ENCODE measurements around the gene ZNF778. TPM values are rescaled to one million over a fixed set of nuclear protein-coding genes. Genes with fewer than 3 reads are reported as not detected.

The ZNF778 gene
- total RNA-seq, 1 donor from 2014 or later = 9.7 TPM

DNA sequence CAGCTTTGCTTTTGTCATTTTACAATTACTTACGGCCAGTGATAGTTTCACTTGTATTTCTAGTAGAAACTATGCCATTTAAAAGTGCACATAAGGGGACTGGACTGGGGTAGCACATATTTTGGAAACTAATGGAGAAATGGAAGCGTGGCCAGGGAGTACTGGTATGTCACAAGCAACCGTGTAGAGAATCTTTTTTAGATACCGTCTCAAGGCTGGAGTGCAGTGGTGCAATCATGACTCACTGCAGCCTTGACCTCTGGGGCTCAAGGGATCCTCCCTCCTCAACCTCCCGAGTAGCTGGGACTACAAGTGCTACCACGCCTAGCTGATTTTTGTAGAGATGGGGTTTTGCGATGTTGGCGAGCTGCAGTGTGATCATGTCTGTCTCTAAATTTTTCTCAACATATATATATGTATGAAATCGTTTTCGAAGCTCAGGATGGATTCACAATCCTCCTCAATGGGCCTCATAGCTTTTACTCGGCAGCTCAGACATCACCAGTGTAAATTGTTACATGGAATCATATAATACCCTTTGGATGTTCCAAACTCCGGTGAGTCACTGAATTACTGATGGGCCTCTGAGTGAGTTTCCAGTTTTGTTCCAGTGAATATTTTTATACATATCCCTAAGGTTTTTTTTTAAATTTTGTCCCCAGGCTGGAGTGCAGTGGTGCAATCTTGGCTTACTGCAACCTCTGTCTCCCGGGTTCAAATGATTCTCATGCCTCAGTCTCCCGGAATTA lies 51.7 kb downstream of the ZNF778 start:
- DNase-seq (ENCODE audit: low spot score) = no peak
- intact Hi-C loops (cut with DNase I) = no loop called here

DNA sequence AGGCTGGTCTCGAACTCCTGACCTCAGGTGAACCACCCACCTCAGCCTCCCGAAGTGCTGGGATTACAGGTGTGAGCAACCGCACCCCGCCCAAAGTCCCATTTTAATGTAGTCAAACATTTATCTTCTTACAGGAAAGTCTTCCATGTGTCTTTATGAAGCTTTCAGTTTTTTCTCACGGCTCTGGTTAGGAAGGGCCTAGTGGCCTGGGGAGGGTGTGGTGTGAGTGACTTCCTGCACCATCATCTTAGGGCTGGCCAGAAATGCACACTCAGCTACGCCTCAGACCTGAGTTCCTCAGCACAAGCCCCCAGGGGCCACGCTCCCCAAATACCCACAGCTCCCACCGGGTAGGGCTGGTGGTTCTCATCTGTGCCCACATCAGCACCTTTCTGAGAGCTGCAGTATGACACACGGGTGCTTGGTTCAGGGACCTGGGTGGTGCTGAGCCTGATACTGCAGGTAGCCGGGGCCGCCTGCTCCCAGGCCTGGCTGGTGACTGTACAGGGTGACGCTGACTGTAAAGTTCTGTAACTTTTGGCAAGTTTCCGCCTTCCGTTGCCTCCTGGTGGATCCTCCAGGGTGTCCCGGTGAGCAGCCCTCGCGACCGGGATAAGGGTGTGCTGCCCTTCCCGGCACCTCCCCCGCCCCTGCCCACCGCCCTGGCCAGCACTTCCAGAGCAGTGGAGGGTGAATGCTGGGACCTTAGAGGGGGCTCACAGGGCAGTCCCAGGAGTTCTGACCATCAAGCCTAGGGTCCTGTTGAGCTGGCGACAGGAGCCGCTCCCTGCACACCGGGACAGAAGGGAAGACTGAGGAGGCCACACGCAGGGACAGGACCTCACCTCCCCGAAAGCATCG lies 52.5 kb downstream of the ZNF778 start:
- DNase-seq (ENCODE audit: low spot score) = no peak
- intact Hi-C loops (cut with DNase I) = no loop called here

DNA sequence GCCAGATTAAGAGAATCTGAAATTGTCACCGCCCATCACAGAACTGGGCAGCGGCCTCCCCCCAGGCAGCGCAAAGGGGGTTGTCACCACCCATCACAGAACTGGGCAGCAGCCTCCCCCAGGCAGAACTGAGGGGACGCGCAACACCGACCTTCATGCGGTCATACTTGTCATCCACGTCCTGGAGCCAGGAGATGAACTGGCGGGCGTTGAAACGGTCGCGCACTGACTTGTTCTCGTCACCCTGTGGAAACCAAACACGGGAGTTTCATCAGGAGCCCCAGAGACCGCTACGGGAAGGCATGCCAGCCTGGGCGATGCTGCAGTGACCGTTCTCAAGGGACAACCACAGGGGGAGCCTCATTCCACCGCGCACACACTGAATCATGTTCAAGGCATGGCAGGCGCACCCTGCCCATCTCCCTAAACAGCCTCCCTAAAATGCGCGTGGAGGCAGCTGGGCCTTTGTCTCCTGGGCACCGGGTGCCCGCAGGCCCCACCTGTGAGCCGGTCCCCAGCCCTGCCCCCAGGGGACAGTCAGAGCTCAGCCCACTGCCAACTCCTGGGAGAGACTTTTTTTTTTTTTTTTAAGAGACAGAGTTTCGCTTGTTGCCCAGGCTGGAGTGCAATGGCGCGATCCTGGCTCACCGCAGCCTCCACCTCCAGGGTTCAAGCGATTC lies 53.3 kb downstream of the ZNF778 start:
- intact Hi-C loops (cut with DNase I) = no loop called here
- no peak for DNase-seq (ENCODE audit: low spot score)

DNA sequence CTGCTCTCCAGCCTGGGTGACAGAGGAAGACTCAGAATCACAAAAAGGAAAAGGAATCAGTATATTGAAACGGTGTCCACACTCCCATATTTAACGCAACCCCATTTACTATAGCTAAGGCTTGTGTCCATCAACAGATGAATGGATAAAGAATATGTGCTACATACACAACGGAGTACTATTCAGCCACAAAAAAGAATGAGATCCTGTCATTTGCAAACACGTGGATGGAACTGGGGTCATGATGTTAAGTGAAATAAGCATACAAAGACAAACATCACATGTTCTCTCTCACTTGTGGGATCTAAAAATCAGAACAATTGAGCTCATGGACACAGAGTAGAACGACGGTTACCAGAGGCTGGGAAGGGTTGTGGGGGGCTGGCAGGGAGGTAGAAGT lies 55.1 kb downstream of the ZNF778 start:
- no peak for DNase-seq (ENCODE audit: low spot score)
- intact Hi-C loops (cut with DNase I) = no loop called here

DNA sequence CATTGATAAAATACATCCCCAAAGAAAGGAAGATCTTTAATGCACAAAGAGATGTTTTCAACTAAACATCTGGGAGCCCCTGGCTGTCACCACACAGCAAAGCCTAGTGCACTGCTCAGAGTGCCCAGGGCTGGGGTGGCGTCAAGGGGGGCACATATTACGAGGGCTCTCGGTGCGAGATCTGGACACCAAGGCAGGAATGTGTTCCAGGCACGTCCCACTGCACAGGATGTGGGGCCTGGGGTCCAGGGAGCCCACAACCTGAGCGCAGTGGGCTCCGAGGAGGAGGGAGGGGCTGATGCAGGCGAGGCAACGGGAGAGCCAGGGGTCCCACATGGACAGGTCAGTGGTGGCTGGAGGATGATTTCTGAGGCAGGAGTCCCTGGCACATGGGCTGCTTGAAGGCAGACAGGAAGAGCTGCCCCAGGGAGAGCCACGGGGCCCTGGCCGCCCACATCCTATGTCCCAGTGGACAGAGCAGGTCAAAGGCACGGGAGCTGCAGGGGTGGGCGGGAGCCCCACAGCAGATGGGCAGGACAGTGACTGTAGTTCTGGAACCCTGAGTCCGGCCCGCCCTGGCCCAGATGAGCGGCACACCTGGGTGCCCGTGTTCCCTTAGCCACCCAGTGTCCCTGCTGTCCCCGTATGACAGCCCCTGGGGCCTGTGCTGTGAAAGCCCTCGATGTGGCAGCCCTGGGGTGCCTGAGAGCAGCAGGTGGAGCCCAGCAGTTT lies 56.4 kb downstream of the ZNF778 start:
- intact Hi-C loops (cut with DNase I) = no loop called here
- no peak for DNase-seq (ENCODE audit: low spot score)

DNA sequence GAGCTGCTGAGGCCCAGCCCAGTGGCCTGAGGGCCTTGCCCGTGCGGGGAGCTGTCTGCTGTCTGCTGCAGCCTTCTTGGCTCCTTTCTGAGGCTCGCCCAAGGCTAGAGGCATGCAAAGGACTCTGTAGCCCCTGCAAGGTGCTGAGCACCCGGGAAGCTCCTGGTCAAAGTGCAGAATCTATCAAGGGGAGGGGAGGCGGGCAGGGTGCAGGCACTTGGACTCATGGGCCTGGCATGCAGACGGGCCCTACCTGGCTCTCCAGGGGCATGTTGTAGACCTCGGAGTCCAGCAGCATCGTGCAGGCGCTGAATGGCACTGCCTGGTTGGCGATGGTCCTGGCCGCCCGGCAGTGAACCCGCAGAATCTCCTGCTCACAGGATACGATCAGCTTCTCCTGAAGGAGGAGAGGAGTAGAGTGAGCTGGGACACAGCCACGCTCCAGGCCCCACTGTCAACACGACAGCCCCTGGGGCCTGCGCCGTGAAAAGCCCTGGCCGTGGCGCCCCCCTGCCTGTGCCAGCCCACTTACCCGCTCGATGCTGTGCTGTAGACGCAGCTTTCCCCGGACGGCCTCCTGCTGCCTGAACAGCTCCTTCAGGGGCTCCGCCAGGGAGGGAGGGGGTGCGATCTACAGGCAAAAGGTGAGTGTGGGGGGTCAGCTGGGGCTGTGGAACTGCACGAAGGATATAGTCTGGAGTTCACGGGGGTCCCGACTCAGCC lies 57.2 kb downstream of the ZNF778 start:
- intact Hi-C loops (cut with DNase I) = no loop called here

DNA sequence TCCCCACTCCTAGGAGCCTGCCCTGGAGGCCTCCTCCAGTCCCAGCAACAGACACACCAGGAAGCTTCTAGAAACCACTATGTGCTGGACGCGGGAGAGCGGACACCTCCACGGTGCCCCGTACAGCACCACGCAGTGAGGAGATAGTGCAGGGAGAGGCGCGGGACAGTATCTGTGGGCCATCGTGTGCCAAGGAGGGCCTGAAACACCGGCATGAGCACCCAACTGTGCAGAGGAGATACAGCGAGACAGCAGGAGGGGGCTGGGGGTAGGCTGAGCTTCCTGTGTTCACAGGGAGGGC lies 57.7 kb downstream of the ZNF778 start:
- DNase-seq (ENCODE audit: low spot score) = no peak

More for the DNA sequence above, 57.2 kb downstream of the ZNF778 start:
- no peak for DNase-seq (ENCODE audit: low spot score)

DNA sequence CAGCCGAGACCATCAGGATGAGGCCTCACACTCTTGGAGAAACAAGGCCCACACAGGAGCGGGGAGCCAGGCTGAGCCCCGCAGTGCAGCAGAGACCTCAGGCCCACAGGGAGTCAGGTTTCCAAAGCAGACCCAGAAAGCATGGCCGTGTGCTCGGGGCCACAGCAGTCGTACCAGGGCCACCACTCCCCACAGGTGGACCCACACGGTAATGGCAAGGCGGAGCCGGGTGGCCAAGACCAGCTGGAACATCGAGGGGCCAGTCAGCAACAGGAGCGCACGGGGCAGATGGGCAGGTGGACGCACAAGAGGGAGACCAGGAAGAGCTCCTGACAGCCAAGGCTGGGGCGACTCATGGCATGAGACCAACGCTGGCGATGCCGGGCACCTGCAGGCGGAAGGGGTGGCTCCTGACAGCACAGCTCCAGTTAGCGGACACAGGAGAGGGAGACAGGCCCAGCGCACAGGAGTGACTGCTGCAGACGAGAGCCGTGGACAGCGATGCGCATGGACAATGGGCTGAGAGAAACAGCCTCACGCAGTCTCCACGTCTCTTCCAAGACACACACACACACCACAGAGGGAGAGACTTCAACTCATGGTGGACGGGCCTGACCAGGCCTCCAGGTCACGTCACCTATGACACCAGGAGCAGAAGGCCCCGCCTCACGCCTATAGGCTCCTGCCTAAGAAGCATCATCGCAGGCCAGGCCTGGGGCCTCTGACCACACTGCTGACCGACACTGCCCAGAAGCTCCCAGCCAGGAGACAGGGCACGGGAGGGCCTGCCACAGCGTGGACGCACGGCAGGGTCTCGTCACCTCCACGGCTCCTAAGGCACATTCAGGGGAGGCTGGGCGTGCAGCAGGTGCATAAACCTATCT lies 58.6 kb downstream of the ZNF778 start:
- intact Hi-C loops (cut with DNase I) = no loop called here
- no peak for DNase-seq (ENCODE audit: low spot score)

More for the DNA sequence above, 57.7 kb downstream of the ZNF778 start:
- intact Hi-C loops (cut with DNase I) = no loop called here

DNA sequence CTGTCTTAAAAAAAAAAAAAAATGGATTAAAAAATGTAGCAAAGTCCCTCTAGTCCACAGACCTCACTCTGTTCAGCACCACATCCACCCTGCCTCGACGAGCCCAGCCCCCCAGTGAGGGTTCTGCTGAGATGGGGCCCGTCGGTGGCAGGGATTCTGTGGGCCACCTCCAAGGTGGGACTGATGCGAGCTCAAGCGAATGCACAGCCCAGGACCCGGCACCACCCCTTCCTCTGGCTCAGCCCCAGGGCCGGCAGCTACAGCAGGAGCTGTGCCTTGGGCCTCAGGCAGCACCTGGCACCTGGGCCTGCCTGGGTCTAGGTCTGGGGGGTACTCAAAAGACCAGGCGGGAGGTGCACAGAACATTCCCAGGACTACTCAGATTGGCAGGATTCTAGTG lies 59.5 kb downstream of the ZNF778 start:
- no peak for DNase-seq (ENCODE audit: low spot score)
- intact Hi-C loops (cut with DNase I) = no loop called here

DNA sequence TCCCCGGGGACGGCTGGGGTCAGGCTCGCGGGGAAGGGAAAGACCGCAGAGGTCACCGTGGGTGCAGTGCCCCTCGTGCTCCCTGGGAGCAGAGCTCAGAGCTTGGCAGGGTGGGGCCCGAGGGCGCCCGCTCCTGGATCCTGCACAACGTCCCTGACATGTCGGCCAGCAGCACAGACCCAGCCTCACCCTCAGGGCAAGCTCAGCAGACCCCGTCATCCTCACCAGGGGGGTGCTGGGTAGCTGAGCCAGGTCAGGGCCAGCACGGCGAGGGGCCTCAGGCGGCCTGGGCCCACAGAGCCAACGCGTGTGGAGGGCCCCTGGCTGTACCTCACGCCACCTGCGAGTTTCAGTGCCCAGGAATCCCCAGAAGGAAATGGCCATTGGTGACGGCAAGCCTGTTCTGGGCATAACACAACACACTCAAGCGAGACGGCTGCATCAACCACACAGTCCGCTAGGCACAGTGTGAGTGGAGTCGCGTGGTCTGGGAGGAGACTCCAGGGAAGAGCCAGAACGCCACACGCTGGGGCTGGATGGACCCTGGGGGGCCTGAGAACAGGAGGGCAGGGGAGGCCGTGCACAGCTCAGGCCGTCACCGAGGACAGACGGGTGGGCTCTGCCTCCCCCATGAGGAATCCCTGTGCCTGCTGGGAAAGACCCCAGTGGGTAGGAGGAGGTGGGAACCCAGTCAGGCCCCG lies 60.3 kb downstream of the ZNF778 start:
- DNase-seq (ENCODE audit: low spot score) = no peak

DNA sequence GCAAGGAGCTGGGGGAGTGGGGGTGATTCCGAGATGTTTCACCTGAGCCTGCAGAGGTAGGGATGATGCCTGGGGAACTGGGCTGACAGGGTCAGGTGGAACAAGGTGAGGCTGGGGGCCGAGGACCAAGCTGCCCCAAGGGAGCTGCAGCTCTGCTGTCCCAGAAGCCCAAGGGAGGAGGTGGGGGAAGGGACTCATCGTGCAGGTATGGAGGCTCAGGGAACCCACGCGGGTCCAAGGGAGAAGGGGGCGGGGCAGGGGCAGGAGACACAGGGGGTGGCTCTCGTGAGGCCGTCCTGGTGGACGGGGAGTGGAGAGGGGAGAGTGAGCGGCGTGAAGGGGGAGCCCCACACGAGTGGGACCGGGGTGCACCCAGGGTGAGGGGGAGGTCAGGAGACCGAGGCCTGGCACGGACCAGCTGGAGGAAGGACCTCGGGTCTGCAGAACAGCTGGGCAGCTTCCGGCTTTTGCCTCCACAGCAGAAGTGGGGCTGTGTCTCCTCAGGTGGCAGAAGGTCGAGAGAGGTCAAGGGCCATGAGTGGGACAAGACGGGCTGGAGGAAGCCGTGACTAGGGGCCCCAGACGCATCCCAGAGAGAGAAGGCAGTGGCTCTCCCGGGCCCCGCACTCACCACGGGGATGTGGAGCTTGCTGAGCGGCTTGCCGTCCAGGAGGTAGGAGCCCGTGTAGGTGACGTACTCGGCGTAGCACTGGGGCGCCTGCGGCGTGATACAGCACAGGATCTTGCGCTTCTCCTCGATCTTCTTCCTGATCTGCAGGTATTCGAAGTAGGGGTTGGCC lies 61.1 kb downstream of the ZNF778 start:
- intact Hi-C loops (cut with DNase I) = no loop called here
- no peak for DNase-seq (ENCODE audit: low spot score)

More for the DNA sequence above, 60.3 kb downstream of the ZNF778 start:
- intact Hi-C loops (cut with DNase I) = no loop called here

DNA sequence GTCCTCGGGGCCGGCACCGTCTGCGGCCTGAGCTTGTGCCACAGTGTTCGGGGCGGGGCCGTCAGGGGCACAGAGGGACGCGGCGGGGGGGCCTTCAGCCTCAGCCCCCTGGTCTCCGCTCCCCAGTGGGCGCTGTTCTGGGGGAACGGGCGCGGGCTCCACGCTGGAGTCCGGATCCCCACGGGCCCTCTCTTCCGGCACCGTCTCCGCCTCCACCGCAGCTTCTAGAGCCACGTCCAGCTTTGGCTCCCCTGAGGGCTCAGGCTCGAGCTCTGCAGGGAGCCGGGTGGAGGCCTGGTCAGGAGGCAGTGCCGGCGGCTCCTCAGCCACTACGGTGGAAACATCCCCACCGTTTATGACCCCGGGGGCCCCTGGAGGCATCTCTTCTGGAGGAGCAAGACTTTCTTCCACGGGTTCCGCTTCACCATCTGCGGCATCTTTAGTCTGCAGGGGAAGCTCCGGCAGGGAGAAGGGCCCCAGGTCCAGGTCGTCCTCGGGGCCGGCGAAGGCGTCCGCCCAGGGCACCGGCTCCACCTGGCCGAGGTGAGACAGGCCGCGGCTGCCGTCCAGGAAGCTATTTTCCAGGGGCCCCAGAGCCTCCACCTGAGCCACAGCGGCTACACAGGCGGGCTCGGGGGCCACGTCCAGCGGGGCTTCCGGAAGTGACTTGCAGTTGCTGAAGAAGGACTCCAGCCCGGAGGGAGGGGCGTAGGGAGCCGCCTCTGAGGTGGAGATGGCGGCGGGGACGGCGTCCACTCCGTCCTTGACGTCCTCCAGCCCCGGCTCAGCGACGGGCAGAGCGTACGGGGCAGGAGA lies 62.4 kb downstream of the ZNF778 start:
- DNase-seq (ENCODE audit: low spot score) = no peak
- intact Hi-C loops (cut with DNase I) = no loop called here

DNA sequence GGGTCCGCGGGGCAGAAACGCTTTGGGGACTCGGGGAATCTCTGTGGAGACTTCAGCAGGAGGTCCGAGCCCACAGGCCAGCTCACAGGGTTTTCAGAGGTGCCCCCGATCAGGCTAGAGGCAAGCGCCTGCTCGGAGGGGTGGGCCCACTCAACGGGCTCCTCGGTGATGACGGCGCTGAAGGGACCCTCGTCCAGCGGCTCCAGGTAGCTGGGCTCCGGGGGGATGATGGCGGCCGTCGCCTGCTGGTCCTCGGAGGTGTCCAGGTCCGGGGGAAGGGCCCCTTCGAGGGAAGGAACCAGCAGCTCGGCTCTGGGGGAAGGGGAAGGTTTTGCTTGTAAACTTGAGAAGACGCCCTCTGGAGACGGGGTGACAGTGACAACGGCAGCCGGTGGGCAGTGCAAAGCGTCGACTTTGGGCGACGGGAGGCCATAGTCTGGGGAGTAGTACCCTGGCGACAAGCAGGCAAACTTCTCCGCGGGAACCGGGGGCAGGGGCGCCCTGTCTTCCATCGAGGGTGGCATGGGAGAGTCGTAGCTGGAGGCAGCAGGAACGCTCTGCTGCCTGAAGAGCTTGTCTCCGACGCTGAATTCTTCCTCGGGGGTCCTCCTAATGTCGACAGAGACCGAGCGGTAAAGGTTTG lies 63.2 kb downstream of the ZNF778 start:
- intact Hi-C loops (cut with DNase I) = no loop called here
- no peak for DNase-seq (ENCODE audit: low spot score)

DNA sequence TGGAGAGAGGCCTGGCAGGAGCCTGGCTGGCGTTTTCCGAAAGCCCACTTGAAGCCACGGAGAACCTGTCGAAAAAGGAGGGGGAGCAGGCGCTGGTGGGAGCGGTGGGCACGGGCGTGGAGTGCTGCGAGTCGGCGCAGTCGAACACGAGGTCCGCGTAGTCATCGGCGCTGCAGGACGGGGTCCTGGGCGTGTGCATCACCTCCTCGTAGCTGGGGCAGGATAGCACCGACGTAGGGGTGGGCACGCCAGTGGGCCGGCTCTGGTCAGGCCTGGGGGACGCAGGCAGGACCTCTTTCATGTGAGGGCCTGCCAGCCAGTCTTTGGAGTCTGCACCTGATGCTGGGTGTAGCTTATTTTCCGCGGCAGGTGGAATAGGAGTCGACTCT lies 63.7 kb downstream of the ZNF778 start:
- intact Hi-C loops (cut with DNase I) = no loop called here
- DNase-seq (ENCODE audit: low spot score) = no peak

DNA sequence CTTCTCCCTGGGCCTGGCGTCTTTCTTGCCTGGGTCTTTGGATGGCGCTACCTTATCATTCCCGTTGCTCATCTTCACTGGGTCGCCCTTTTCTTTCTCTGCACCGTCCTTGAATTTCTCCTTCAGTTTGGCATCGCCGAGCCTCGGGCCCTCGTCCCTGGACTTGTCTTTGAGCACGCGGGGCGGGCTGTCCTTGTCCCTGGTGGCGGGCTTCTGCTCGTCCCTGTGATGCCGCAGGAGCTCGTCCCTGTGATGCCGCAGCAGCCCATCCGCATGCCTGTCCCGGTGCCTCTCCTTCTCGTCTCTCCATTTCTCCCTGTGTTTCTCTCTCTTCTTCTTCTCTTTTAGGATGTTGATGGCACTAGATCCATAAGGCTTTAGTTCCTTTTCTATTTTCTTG lies 64.3 kb downstream of the ZNF778 start:
- DNase-seq (ENCODE audit: low spot score) = no peak

DNA sequence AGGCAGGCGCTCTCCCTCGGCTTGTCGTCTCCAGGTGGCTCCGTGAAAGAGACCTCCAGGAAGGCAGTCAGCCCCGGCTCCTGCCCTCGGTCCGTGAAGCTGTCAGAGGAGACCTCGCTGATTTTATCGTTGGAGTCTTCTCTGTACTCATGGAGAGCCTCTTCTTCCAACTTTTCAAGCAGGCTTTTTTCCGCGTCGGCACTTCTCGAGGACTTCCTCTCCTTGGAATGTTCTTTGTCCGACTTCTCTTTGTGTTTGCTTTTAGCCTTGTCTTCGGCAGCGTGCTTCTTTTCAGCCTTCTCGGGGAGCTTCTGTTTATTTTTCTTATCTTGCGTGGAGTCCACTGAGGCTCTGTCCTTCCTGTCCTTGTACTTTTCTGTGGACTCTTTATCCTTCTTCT lies 65.0 kb downstream of the ZNF778 start:
- DNase-seq (ENCODE audit: low spot score) = no peak
- intact Hi-C loops (cut with DNase I) = no loop called here

More for the DNA sequence above, 64.3 kb downstream of the ZNF778 start:
- intact Hi-C loops (cut with DNase I) = no loop called here

Measured in cardiac septum (tissue), 1 donor.